T-helper 2 cell (primary cell): Measurements from ENCODE around the gene LONP1.
"Not testable (repeated sequence)": the region's sequence is repeated elsewhere in the genome, so short reads cannot be mapped to it uniquely, and the experiment has no call there.

Source experiments
- DNase-seq, 5 experiments: peaks; one replicate each; pipeline versions ENCODE4 v3.0.0 to v3.0.0-alpha.2; 2012 to 2022

The LONP1 gene

GRCh38 chr19:5691822-5692722, 27.9 kb downstream of the LONP1 start:
- no peak for DNase-seq

GRCh38 chr19:5690955-5691821, 28.8 kb downstream of the LONP1 start:
- DNase-seq: peak in 4 of 5 experiments; percentile 15 to 52 (median 40)

GRCh38 chr19:5690125-5690954, 29.6 kb downstream of the LONP1 start, which contains the start of gene RPL36:
TSS of gene RPL36 (plus strand) at chr19:5690295. CDS start at chr19:5690508, 213 bp downstream.
- peak; percentile 96 to 98 (median 96) for DNase-seq

GRCh38 chr19:5688262-5688881, 31.6 kb downstream of the LONP1 start:
- DNase-seq: not testable (repeated sequence)

DNA sequence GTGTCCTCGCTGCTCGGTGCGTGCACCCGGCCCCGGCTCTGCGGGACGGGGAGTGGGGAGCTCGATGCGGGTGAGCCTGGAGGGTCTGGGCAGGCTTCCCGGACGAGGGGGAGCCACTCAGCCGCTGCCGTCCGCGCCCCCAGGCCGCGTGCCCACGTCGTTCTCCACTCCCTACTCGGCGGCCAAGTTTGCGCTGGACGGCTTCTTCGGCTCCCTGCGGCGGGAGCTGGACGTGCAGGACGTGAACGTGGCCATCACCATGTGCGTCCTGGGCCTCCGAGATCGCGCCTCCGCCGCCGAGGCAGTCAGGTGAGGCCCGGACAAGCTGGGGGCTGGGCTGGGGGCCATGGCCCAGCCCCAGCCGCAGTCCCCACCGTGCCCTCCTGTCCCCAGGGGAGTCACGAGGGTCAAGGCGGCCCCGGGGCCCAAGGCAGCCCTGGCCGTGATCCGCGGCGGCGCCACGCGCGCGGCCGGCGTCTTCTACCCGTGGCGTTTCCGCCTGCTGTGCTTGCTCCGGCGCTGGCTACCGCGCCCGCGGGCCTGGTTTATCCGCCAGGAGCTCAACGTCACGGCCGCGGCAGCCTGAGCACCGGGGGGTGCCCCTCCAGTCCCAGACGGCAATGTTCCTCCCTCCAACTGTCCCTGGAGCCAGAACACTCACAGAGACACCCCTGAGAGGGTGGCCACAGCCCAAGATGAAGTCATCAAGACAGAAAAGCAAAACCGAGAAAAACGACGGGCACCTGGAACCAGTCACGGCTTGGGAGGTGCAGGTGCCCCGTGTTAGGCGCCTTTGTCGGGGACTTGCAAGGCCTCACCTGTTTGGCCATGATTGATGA, 32.4 kb downstream of the LONP1 start:
- no peak for DNase-seq

GRCh38 chr19:5686647-5687359, 33.1 kb downstream of the LONP1 start:
- DNase-seq: peak; percentile 87 to 98 (median 91)

GRCh38 chr19:5686326-5686646, 33.7 kb downstream of the LONP1 start:
- DNase-seq: no peak

DNA sequence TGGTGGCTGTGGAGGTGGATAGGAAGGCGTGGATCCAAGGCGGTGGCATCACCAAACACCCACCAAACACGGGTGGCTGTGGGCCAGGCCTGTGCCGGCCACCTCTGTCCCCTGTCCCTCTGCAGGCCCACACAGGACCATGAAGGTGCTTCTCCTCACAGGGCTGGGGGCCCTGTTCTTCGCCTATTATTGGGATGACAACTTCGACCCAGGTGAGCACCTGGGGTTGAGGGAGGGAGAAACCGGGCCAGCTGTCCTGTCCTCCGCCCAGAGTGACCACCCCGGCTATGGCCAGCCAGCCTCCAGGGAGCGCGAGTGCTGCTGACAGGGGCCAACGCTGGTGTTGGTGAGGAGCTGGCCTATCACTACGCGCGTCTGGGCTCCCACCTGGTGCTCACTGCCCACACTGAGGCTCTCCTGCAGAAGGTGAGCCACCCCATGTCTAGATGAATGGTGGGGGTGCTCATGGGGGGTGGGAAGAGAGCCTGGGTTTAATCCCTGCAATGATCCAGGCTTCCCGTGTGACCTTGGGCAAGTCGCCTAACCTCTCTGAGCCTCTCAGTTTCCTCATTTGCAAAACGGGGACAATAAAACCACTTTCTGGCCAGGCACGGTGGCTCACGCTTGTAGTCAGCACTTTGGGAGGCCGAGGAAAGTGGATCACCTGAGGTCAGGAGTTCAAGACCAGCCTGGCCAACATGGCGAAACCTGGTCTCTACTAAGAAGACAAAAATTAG, 35.1 kb downstream of the LONP1 start:
- no peak for DNase-seq

DNA sequence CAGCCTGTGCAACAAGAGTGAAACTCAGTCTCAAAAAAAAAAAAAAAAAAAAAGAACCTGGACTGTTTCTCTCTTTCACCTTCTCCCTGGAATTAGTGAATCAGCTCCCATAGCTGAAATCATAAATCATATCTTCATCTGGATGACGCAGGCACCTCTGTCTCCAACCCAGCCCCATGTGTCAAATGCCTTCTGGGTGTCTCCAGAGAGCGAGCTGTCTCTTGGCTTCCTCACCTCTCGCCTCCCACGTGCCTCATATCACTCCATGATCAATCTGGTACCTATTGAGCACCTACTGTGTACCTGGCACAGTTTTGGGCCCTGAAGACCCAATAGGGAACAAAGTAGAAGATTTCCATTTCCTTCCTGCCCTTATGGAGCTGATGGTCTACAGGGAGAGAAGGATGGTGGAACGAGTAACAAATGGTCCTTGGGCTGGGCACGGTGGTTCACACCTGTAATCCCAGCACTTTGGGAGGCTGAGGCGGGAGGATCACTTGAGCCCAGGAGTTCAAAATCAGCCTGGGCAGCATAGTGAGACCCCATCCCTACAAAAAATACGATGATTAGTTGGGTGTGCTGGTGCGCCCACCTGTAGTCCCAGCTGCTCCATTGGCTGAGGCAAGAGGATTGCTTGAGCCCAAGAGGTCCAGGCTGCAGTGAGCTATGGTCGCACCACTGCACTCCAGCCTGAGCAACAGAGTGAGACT, 36.6 kb downstream of the LONP1 start:
- no peak for DNase-seq

- DNase-seq: no peak
These were observed 37.9 kb downstream of the LONP1 start for GRCh38 chr19:5682107-5682482.

GRCh38 chr19:5681391-5682106, 38.4 kb downstream of the LONP1 start:
- DNase-seq: no peak

DNA sequence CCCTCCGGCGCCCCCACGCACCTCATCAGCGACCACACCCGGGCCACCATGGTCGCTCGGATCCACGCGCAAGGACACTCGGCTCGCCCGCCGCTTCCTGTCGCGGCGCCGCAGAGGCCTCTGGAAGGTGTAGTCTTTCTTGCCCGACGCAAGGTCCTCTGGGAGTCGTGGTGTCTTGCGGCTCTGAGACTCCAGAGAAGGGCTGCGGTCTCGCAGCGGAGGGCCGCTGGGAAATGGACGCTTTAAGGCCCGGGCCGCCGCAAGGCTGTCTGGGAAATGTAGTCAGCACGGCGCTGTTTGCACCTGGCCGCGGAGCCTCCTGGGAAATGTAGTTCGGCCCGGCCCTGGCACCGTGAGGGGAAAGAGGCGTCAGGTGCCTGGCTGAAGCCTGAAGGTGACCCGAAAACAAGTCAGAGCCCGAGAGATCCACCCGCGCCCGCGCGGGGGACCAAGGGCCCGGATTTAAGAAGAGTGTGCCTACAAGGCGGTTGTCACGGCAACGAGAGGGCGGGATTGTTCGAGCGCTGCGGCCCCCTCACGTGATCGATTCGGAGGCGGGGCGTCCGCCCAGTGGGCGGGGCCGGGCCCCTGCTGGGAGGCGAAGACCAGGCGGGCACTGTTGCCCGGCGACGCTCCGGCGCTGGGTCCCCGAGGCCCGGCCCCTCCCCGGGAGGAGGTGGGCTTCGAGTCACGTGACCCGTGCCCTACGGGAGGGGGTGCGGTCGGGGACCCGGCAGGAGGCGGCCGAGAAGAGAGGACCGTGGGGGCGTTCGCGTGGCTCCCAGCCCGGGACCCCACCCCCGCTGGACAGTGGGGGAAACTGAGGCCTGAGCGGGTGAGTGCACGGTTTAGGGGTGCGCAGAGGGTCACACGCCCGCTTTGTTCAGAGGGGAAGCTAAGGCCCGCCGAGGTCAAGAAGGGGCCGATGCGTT, 39.2 kb downstream of the LONP1 start, which contains the start of the genes HSD11B1L and MICOS13:
Gene HSD11B1L, plus strand, starts transcription at position 591 of the 932 bp plus-strand sequence. CDS start 3,806 bp downstream, outside the sequence.
Gene MICOS13, minus strand, starts transcription at position 80 of the 932 bp plus-strand sequence. Its CDS starts 30 bp downstream, at position 50.
- peak; percentile 93 to 100 (median 98) for DNase-seq

- DNase-seq: no peak
These were observed 39.9 kb downstream of the LONP1 start for GRCh38 chr19:5680084-5680436.

DNA sequence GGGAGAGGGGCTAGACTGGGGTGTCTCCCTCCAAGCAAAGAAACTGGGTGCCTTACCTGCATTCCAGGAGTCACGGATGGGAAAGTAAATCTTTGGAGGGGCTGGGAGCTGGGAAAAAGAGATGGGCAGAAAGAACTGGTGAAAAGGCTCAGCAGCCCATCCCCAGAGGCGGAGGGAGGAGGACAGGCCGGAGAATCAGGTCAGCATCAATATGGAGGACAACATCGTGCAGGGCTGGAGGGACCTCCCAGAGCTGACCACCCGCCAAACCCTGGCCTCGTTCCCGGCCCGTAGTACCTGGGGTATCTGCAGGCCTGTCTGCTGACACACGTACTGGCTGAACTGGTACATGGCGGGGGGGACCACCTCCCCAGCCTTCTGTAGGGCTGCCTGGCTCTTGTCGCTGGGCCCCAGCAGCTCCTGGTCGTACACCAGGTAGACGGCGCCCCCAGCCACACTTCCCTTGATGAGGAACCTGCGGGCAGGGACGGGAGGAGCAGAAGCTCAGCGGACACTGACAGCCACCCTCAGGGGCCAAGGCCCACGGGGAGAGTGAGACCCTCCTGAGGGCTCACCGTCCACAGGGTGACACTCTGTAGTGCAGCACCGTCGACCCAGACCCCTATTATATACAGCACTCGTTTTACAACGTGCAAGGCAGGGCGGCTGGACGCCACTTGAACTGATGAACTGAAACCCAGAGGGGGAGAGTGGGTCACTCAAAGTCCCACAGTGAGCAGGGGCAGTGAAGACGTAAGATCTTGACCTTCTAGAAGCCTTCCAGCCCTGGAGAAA, 40.5 kb downstream of the LONP1 start:
- no peak for DNase-seq

- no peak for DNase-seq
These were observed 41.8 kb downstream of the LONP1 start for GRCh38 chr19:5678071-5678718.

GRCh38 chr19:5677580-5677979, 42.4 kb downstream of the LONP1 start:
- DNase-seq: no peak
